AG04450 (cell line): ENCODE data around the gene CBFA2T2. TPM values are rescaled to one million over a fixed set of nuclear protein-coding genes. Genes with fewer than 3 reads are reported as not detected.
"Not testable (repeated sequence)": the region's sequence is repeated elsewhere in the genome, so short reads cannot be mapped to it uniquely, and the experiment has no call there.

Experiments used
- CTCF ChIA-PET: fragments of 300-600, 350-600 bp; formaldehyde crosslinking; extraction: SDS; loops from one replicate; lab custom pipeline; 2022; ENCODE audit warnings: antibody characterized with exemption, inconsistent platforms; lab: Charles Lee
- POLR2A ChIA-PET: fragments of 350-600 bp; formaldehyde crosslinking; extraction: SDS; loops from one replicate; lab custom pipeline; 2021; ENCODE audit warnings: antibody characterized with exemption, inconsistent platforms; lab: Yijun Ruan, JAX
- DNase-seq: peaks from one replicate; pipeline ENCODE4 v3.0.0-alpha.2; 2011; ENCODE audit warnings: low read depth, low spot score
- H3K27ac ChIP-seq: one replicate; pipeline ENCODE4 v1.5.1; 2012; ENCODE audit warnings: low read depth, low read length, control low read depth
- H3K27me3 ChIP-seq: one replicate; pipeline ENCODE4 v1.6.0; 2012; ENCODE audit warnings: low read length; ENCODE audit not compliant: control insufficient read depth, insufficient read depth
- H3K4me3 ChIP-seq: 2 replicates; pipeline ENCODE4 v1.5.1; 2011; ENCODE audit warnings: mild to moderate bottlenecking, low read depth, low read length, control low read depth
- H3K9me3 ChIP-seq: 2 replicates; pipeline ENCODE4 v1.5.1; 2012; ENCODE audit warnings: low read length; ENCODE audit not compliant: control insufficient read depth, insufficient read depth
- CTCF ChIP-seq: IDR thresholded peaks from 2 replicates; pipeline ENCODE4 v1.5.1; 2011; ENCODE audit warnings: low read depth, low read length, control low read depth, inconsistent platforms
- polyA plus RNA-seq: library from polyadenylated mRNA; depleted of rRNA; stranded (reverse); fragments of >200 nt; gene quantifications from 2 replicates; pipeline ENCODE4 v1.2.3, GENCODE V29; 2011

Gene CBFA2T2
- polyA plus RNA-seq, 1 experiment = 11.3 TPM

- no peak overlapping the region for H3K4me3 ChIP-seq
- TF ChIP-seq CTCF = no peak
- H3K9me3 ChIP-seq = no peaks in the 10 kb centered on the region
- ChIA-PET CTCF (interaction anchor here (0.6 to 1.4 kb wide), 2 partner anchors 15 to 277 kb away, joined by 3 to 8 read pairs; no protein-coding TSS in a partner anchor), POLR2A (interaction anchor here (0.7 kb wide), 1 partner anchor 789 kb away, joined by 4 read pairs; no protein-coding TSS in a partner anchor)
- H3K27me3 ChIP-seq = no peaks in the 10 kb centered on the region
- no peak overlapping the region for H3K27ac ChIP-seq
- no peak for DNase-seq
Observed at GRCh38 chr20:33501000-33501399, 11.1 kb downstream of the CBFA2T2 start.

GRCh38 chr20:33503564-33503963 is 13.7 kb downstream of the CBFA2T2 start:
- no peak overlapping the region for H3K27ac ChIP-seq
- no peak overlapping the region for H3K4me3 ChIP-seq
- POLR2A ChIA-PET = interaction anchor here (0.6 kb wide), 1 partner anchor 593 kb away, joined by 8 read pairs; no protein-coding TSS in a partner anchor
- no peak for TF ChIP-seq CTCF
- DNase-seq = no peak
- CTCF ChIA-PET = no interaction called here
- no peaks in the 10 kb centered on the region for H3K27me3 ChIP-seq
- no peaks in the 10 kb centered on the region for H3K9me3 ChIP-seq

- H3K9me3 ChIP-seq = no peaks in the 10 kb centered on the region; the same call in 1 of the 2 replicates
- no peak overlapping the region for H3K27ac ChIP-seq
- no peak for TF ChIP-seq CTCF
- H3K4me3 ChIP-seq = no peak overlapping the region
- POLR2A ChIA-PET = no interaction called here
- H3K27me3 ChIP-seq = no peaks in the 10 kb centered on the region
- DNase-seq = no peak
- CTCF ChIA-PET = interaction anchor here (1.1 to 1.6 kb wide), 4 partner anchors 9 to 49 kb away, joined by 3 to 14 read pairs (median 5); partner anchors contain the start of gene CBFA2T2
Observed at GRCh38 chr20:33506576-33506975, 16.7 kb downstream of the CBFA2T2 start.

GRCh38 chr20:33507461-33507860 is 17.6 kb downstream of the CBFA2T2 start:
- H3K9me3 ChIP-seq = no peaks in the 10 kb centered on the region; the same call in 1 of the 2 replicates
- no peak overlapping the region for H3K27ac ChIP-seq
- no peak for TF ChIP-seq CTCF
- no peaks in the 10 kb centered on the region for H3K27me3 ChIP-seq
- no peak for DNase-seq
- no peak overlapping the region for H3K4me3 ChIP-seq
- ChIA-PET POLR2A (no interaction called here), CTCF (interaction anchor here (1.1 to 1.6 kb wide), 2 partner anchors 14 to 50 kb away, joined by 3 to 6 read pairs; no protein-coding TSS in a partner anchor)

GRCh38 chr20:33508015-33508414 is 18.1 kb downstream of the CBFA2T2 start:
- H3K27me3 ChIP-seq, H3K4me3 ChIP-seq, CTCF ChIA-PET, H3K27ac ChIP-seq, POLR2A ChIA-PET, H3K9me3 ChIP-seq, DNase-seq: not testable (repeated sequence)

- H3K27me3 ChIP-seq, DNase-seq, H3K4me3 ChIP-seq, H3K27ac ChIP-seq, H3K9me3 ChIP-seq, CTCF ChIA-PET, POLR2A ChIA-PET: not testable (repeated sequence)
Observed at GRCh38 chr20:33509057-33509456, 19.2 kb downstream of the CBFA2T2 start.

- H3K4me3 ChIP-seq, H3K9me3 ChIP-seq, H3K27ac ChIP-seq, CTCF ChIA-PET, H3K27me3 ChIP-seq, POLR2A ChIA-PET, DNase-seq: not testable (repeated sequence)
Observed at GRCh38 chr20:33511876-33512275, 22.0 kb downstream of the CBFA2T2 start.
